BE2C (cell line): Measurements from ENCODE around the gene TSSC4.

Experiments used
- DNase-seq: peaks from one replicate; pipeline ENCODE4 v3.0.0-alpha.2; 2020
- H3K27me3 ChIP-seq: fragments of 250-450 bp; sonication (Bioruptor Pico); 2 replicates; pipeline ENCODE4 v1.5.1; 2020; ENCODE audit warnings: mild to moderate bottlenecking
- H3K36me3 ChIP-seq: fragments of 250-450 bp; sonication (Bioruptor Pico); 2 replicates; pipeline ENCODE4 v1.5.1; 2020; ENCODE audit warnings: mild to moderate bottlenecking
- H3K4me1 ChIP-seq: fragments of 250-450 bp; sonication (Bioruptor Pico); 2 replicates; pipeline ENCODE4 v1.5.1; 2020
- H3K4me3 ChIP-seq: 2 replicates; pipeline ENCODE4 v1.5.1; 2011; ENCODE audit warnings: low read depth, low read length
- H3K9me3 ChIP-seq: fragments of 250-450 bp; sonication (Bioruptor Pico); 2 replicates; pipeline ENCODE4 v1.5.1; 2020
- CTCF ChIP-seq: IDR thresholded peaks from 2 replicates; pipeline ENCODE4 v1.5.1; 2012; ENCODE audit warnings: mild to moderate bottlenecking, low read depth, low read length

Gene TSSC4

GRCh38 chr11:2358754-2359442 is 41.7 kb upstream of the TSSC4 start:
- H3K9me3 ChIP-seq: no peaks in the 10 kb centered on the region
- H3K4me3 ChIP-seq: no peak overlapping the region
- no peaks in the 10 kb centered on the region for H3K36me3 ChIP-seq
- no peak for TF ChIP-seq CTCF
- H3K27me3 ChIP-seq: no peaks in the 10 kb centered on the region
- no peaks in the 10 kb centered on the region for H3K4me1 ChIP-seq
- DNase-seq: no peak

GRCh38 chr11:2359557-2359956 is 41.0 kb upstream of the TSSC4 start:
- no peaks in the 10 kb centered on the region for H3K36me3 ChIP-seq
- no peaks in the 10 kb centered on the region for H3K27me3 ChIP-seq
- no peak overlapping the region for H3K4me3 ChIP-seq
- H3K4me1 ChIP-seq: no peaks in the 10 kb centered on the region
- DNase-seq: no peak
- no peak for TF ChIP-seq CTCF
- H3K9me3 ChIP-seq: no peaks in the 10 kb centered on the region

- H3K4me1 ChIP-seq: no peaks in the 10 kb centered on the region
- no peak overlapping the region for H3K4me3 ChIP-seq
- DNase-seq: no peak
- no peaks in the 10 kb centered on the region for H3K27me3 ChIP-seq
- H3K9me3 ChIP-seq: no peaks in the 10 kb centered on the region
- H3K36me3 ChIP-seq: no peaks in the 10 kb centered on the region
- no peak for TF ChIP-seq CTCF
These were observed 40.4 kb upstream of the TSSC4 start for GRCh38 chr11:2360081-2360642.

GRCh38 chr11:2361565-2361964 is 39.0 kb upstream of the TSSC4 start:
- H3K27me3 ChIP-seq: no peaks in the 10 kb centered on the region
- H3K4me1 ChIP-seq: no peaks in the 10 kb centered on the region
- DNase-seq: no peak
- H3K36me3 ChIP-seq: no peaks in the 10 kb centered on the region
- TF ChIP-seq CTCF: no peak
- H3K4me3 ChIP-seq: no peak overlapping the region
- H3K9me3 ChIP-seq: no peaks in the 10 kb centered on the region

GRCh38 chr11:2362414-2362813 is 38.1 kb upstream of the TSSC4 start:
- H3K27me3 ChIP-seq: no peaks in the 10 kb centered on the region

More at GRCh38 chr11:2362414-2362813, 38.1 kb upstream of the TSSC4 start:
- Histone ChIP-seq H3K4me3 (no peak overlapping the region), H3K4me1 (no peaks in the 10 kb centered on the region), H3K36me3 (no peaks in the 10 kb centered on the region), H3K9me3 (no peaks in the 10 kb centered on the region)
- DNase-seq: no peak
- TF ChIP-seq CTCF: no peak
